Measurements from ENCODE around the gene SPTLC3.

DNA sequence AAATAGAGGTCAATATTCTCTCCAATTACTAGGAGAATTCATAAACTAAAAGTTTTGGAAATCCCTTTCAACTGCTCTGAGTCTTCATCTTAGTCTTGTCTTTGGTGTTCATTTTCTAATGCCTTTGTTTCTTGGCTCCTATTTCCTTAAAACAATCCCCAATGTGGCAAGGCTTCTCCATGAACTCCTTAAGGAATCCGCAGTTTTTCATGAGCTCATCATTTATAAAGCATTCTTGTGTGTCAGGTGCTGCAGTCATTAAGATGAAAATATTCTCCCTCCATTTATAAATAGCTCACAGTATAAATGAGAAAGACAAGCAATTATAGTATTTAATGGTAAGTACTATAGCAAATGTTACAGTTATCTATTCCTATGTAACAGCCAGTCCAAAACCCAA lies 4.6 kb downstream of the SPTLC3 start:
- TF ChIP-seq, protein P1, sequence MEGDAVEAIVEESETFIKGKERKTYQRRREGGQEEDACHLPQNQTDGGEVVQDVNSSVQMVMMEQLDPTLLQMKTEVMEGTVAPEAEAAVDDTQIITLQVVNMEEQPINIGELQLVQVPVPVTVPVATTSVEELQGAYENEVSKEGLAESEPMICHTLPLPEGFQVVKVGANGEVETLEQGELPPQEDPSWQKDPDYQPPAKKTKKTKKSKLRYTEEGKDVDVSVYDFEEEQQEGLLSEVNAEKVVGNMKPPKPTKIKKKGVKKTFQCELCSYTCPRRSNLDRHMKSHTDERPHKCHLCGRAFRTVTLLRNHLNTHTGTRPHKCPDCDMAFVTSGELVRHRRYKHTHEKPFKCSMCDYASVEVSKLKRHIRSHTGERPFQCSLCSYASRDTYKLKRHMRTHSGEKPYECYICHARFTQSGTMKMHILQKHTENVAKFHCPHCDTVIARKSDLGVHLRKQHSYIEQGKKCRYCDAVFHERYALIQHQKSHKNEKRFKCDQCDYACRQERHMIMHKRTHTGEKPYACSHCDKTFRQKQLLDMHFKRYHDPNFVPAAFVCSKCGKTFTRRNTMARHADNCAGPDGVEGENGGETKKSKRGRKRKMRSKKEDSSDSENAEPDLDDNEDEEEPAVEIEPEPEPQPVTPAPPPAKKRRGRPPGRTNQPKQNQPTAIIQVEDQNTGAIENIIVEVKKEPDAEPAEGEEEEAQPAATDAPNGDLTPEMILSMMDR (IDR thresholded peaks at IDR 0.05), result no peak
- no peak for TF ChIP-seq POLR2A (IDR thresholded peaks at IDR 0.05)
